ENCODE data around the gene LSAMP.

- TF ChIP-seq CTCF (IDR thresholded peaks at IDR 0.05), result no peak
- no peak for TF ChIP-seq POLR2A (IDR thresholded peaks at IDR 0.05)
These were observed 360.1 kb downstream of the LSAMP start for GRCh38 chr3:116084999-116085791.

Data from lower leg skin (tissue), 3 donors.